K562 (cell line): Measurements from ENCODE around the gene SLA2. TPM values are rescaled to one million over a fixed set of nuclear protein-coding genes. Genes with fewer than 3 reads are reported as not detected.
A peak's percentile ranks its signal among the peaks of the same experiment; 100 is the strongest.

Experiments used
- ARID1B ChIP-seq: fragments of 450-650 bp; IDR thresholded peaks from 2 replicates; pipeline ENCODE4 v1.6.1; 2016; ENCODE audit warnings: antibody characterized with exemption, mild to moderate bottlenecking, inconsistent platforms
- FOXK1 ChIP-seq: sonication (generic); formaldehyde crosslinking; IDR thresholded peaks from 2 replicates; pipeline ENCODE4 v1.8.0; 2022; ENCODE audit warnings: missing genetic modification reagents, mild to moderate bottlenecking, borderline replicate concordance
- ILK ChIP-seq: fragments of 450-650 bp; IDR thresholded peaks from 2 replicates; pipeline ENCODE4 v1.6.1; 2016; ENCODE audit warnings: missing genetic modification characterization, low read depth, mild to moderate bottlenecking, missing compliant biosample characterization, moderate library complexity, borderline replicate concordance
- KLF6 ChIP-seq: fragments of 250-450 bp; sonication (Bioruptor Pico); IDR thresholded peaks from 2 replicates; pipeline ENCODE4 v1.4.0; 2020; ENCODE audit warnings: mild to moderate bottlenecking, moderate library complexity, borderline replicate concordance
- MTA1 ChIP-seq: fragments of 450-650 bp; IDR thresholded peaks from 2 replicates; pipeline ENCODE4 v1.6.1; 2017; ENCODE audit warnings: borderline replicate concordance
- UBTF ChIP-seq, 2 experiments: IDR thresholded peaks; 2 replicates each; pipeline ENCODE4 v1.6.1; 2012; ENCODE audit warnings: improper control_type of control experiment in 2 of 2, low read depth in 2 of 2, low read length in 2 of 2, borderline replicate concordance in 1 of 2
- ZEB2 ChIP-seq: fragments of 450-650 bp; IDR thresholded peaks from 2 replicates; pipeline ENCODE4 v1.6.1; 2016
- ZNF280B ChIP-seq: fragments of 250-450 bp; sonication (Bioruptor Pico); IDR thresholded peaks from 2 replicates; pipeline ENCODE4 v1.5.1; 2021; ENCODE audit warnings: mild to moderate bottlenecking
- ZNF395 ChIP-seq: fragments of 200-800 bp; sonication (Bioruptor generic); IDR thresholded peaks from 2 replicates; pipeline ENCODE4 v1.6.1; 2017; ENCODE audit warnings: missing genetic modification characterization, missing compliant biosample characterization
- polyA plus RNA-seq, 8 experiments: library from polyadenylated mRNA; depleted of rRNA in 4 of 8; stranded (reverse) in 5 of 8; unstranded in 3 of 8; fragments of >200 nt; fragmentation: Nextera tagmentation in 2 of 8; fragmentation: Illumina TruSeq in 1 of 8; extraction: Ambion mirVana in 2 of 8; extraction: Trizol in 1 of 8; gene quantifications; 2 replicates each; pipeline versions ENCODE4 v1.2.1 to v1.2.3, GENCODE V29; 2011 to 2014; ENCODE audit warnings: inconsistent platforms in 1 of 8, missing spikeins in 1 of 8
- total RNA-seq, 7 experiments: library from RNA; depleted of rRNA in 6 of 7; stranded (reverse); fragments of >200 nt in 6 of 7; fragmentation: Illumina TruSeq in 2 of 7; extraction: Trizol in 2 of 7; gene quantifications; 2 replicates each; pipeline versions ENCODE4 v1.2.1 to v1.2.3, GENCODE V29; 2011 to 2021; ENCODE audit warnings: low replicate concordance in 1 of 7
- TF ChIP-seq, protein P1 (sequence below): fragments of 450-650 bp; IDR thresholded peaks from 2 replicates; pipeline ENCODE4 v1.6.1; 2016; ENCODE audit warnings: borderline replicate concordance
- TF ChIP-seq, protein P2 (sequence below): fragments of 150-350 bp; IDR thresholded peaks from 2 replicates; pipeline ENCODE4 v1.6.1; 2014; ENCODE audit warnings: low read depth, mild to moderate bottlenecking, low read length, borderline replicate concordance
- TF ChIP-seq, protein P3 (sequence below): fragments of 250-450 bp; sonication (Bioruptor Pico); IDR thresholded peaks from 2 replicates; pipeline ENCODE4 v1.9.0; 2021; ENCODE audit warnings: mild to moderate bottlenecking, inconsistent platforms

The SLA2 gene
- total and polyA plus RNA-seq, 9 of the 15 experiments (the other 6 are each of a cell fraction or from before 2014, with no cell fraction given) = 0.07 TPM; not detected in 7

- no peak for TF ChIP-seq ILK (tag)
- TF ChIP-seq, protein P1, sequence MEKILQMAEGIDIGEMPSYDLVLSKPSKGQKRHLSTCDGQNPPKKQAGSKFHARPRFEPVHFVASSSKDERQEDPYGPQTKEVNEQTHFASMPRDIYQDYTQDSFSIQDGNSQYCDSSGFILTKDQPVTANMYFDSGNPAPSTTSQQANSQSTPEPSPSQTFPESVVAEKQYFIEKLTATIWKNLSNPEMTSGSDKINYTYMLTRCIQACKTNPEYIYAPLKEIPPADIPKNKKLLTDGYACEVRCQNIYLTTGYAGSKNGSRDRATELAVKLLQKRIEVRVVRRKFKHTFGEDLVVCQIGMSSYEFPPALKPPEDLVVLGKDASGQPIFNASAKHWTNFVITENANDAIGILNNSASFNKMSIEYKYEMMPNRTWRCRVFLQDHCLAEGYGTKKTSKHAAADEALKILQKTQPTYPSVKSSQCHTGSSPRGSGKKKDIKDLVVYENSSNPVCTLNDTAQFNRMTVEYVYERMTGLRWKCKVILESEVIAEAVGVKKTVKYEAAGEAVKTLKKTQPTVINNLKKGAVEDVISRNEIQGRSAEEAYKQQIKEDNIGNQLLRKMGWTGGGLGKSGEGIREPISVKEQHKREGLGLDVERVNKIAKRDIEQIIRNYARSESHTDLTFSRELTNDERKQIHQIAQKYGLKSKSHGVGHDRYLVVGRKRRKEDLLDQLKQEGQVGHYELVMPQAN = 0 out of 2 replicates have a peak, but pooled peaks have one; percentile 46
- TF ChIP-seq, protein P2, sequence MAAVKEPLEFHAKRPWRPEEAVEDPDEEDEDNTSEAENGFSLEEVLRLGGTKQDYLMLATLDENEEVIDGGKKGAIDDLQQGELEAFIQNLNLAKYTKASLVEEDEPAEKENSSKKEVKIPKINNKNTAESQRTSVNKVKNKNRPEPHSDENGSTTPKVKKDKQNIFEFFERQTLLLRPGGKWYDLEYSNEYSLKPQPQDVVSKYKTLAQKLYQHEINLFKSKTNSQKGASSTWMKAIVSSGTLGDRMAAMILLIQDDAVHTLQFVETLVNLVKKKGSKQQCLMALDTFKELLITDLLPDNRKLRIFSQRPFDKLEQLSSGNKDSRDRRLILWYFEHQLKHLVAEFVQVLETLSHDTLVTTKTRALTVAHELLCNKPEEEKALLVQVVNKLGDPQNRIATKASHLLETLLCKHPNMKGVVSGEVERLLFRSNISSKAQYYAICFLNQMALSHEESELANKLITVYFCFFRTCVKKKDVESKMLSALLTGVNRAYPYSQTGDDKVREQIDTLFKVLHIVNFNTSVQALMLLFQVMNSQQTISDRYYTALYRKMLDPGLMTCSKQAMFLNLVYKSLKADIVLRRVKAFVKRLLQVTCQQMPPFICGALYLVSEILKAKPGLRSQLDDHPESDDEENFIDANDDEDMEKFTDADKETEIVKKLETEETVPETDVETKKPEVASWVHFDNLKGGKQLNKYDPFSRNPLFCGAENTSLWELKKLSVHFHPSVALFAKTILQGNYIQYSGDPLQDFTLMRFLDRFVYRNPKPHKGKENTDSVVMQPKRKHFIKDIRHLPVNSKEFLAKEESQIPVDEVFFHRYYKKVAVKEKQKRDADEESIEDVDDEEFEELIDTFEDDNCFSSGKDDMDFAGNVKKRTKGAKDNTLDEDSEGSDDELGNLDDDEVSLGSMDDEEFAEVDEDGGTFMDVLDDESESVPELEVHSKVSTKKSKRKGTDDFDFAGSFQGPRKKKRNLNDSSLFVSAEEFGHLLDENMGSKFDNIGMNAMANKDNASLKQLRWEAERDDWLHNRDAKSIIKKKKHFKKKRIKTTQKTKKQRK = no peak
- no peak for TF ChIP-seq ZEB2
- TF ChIP-seq MTA1 = peak; percentile 82; the same call in 1 of the 2 replicates
- no peak for TF ChIP-seq FOXK1 (CRISPR knock-in tag)
- TF ChIP-seq UBTF (IDR thresholded peaks at IDR 0.05; ENCODE audit: borderline replicate concordance in 1 of 2, low read depth in 2 of 2, low read length in 2 of 2) = peak; percentile 16 to 50; a peak in 1 of 4 replicates
- TF ChIP-seq ZNF395 = peak; percentile 86
- TF ChIP-seq, protein P3, sequence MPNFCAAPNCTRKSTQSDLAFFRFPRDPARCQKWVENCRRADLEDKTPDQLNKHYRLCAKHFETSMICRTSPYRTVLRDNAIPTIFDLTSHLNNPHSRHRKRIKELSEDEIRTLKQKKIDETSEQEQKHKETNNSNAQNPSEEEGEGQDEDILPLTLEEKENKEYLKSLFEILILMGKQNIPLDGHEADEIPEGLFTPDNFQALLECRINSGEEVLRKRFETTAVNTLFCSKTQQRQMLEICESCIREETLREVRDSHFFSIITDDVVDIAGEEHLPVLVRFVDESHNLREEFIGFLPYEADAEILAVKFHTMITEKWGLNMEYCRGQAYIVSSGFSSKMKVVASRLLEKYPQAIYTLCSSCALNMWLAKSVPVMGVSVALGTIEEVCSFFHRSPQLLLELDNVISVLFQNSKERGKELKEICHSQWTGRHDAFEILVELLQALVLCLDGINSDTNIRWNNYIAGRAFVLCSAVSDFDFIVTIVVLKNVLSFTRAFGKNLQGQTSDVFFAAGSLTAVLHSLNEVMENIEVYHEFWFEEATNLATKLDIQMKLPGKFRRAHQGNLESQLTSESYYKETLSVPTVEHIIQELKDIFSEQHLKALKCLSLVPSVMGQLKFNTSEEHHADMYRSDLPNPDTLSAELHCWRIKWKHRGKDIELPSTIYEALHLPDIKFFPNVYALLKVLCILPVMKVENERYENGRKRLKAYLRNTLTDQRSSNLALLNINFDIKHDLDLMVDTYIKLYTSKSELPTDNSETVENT (CRISPR knock-in tag) = peak; percentile 74; the same call in 1 of the 2 replicates
- no peak for TF ChIP-seq ZNF280B (CRISPR knock-in tag)
- TF ChIP-seq ARID1B = peak; percentile 42
- no peak for TF ChIP-seq KLF6 (CRISPR knock-in tag)
Measured at GRCh38 chr20:36605399-36606157, 40.4 kb downstream of the SLA2 start, which contains the start of gene RAB5IF (continued).
